SW480 (cell line): ENCODE results near the gene WDR45B.
A peak's percentile ranks its signal among the peaks of the same experiment; 100 is the strongest.

ENCODE experiments used
- DNase-seq: peaks from one replicate; pipeline ENCODE4 v3.0.0-alpha.2; 2016; ENCODE audit warnings: low spot score

Gene WDR45B

GRCh38 chr17:82648165-82648668, at the start of gene WDR45B:
Gene WDR45B (minus strand): TSS chr17:82648444. CDS start chr17:82648340, 104 bp downstream.
- DNase-seq = peak; percentile 95

- DNase-seq = no peak
Observed at GRCh38 chr17:82697808-82698064, 49.5 kb upstream of the WDR45B start.

- no peak for DNase-seq
Observed at GRCh38 chr17:82696916-82697807, 48.9 kb upstream of the WDR45B start.

- DNase-seq = no peak
Observed at GRCh38 chr17:82696259-82696658, 48.0 kb upstream of the WDR45B start.

GRCh38 chr17:82694647-82695046, 46.4 kb upstream of the WDR45B start:
- DNase-seq = no peak

- no peak for DNase-seq
Observed at GRCh38 chr17:82693168-82693867, 45.1 kb upstream of the WDR45B start.

- DNase-seq = no peak
Observed at GRCh38 chr17:82692268-82692667, 44.0 kb upstream of the WDR45B start.

- DNase-seq = no peak
Observed at GRCh38 chr17:82691714-82692113, 43.5 kb upstream of the WDR45B start.

- no peak for DNase-seq
Observed at GRCh38 chr17:82690786-82691489, 42.7 kb upstream of the WDR45B start.

GRCh38 chr17:82689077-82689476, 40.8 kb upstream of the WDR45B start:
- DNase-seq = no peak

GRCh38 chr17:82687871-82688270, 39.6 kb upstream of the WDR45B start:
- DNase-seq = no peak

GRCh38 chr17:82687375-82687861, 39.2 kb upstream of the WDR45B start:
- peak; percentile 43 for DNase-seq

GRCh38 chr17:82686366-82687324, 38.4 kb upstream of the WDR45B start:
- no peak for DNase-seq

- DNase-seq = no peak
Observed at GRCh38 chr17:82685291-82685690, 37.0 kb upstream of the WDR45B start.

- peak; percentile 78 for DNase-seq
Observed at GRCh38 chr17:82684228-82684841, 36.1 kb upstream of the WDR45B start.

GRCh38 chr17:82683534-82683933, 35.3 kb upstream of the WDR45B start:
- DNase-seq = no peak

GRCh38 chr17:82681547-82681946, 33.3 kb upstream of the WDR45B start:
- no peak for DNase-seq

- DNase-seq = no peak
Observed at GRCh38 chr17:82679586-82680465, 31.6 kb upstream of the WDR45B start.

GRCh38 chr17:82678265-82678891, 30.1 kb upstream of the WDR45B start:
- no peak for DNase-seq
